H9 (cell line): ENCODE data around the gene MRPL23. TPM values are rescaled to one million over a fixed set of nuclear protein-coding genes. Genes with fewer than 3 reads are reported as not detected.

ENCODE experiments used
- DNase-seq: peaks from one replicate; pipeline ENCODE4 v3.0.0-alpha.2; 2017
- H2AFZ ChIP-seq: one replicate; pipeline ENCODE4 v1.6.1; 2013; ENCODE audit warnings: mild to moderate bottlenecking, low read length, control low read depth, moderate library complexity
- H2AK5ac ChIP-seq: 2 replicates; pipeline ENCODE4 v1.6.1; 2013; ENCODE audit warnings: low read length, control low read depth, mixed read lengths; ENCODE audit not compliant: insufficient read length
- H2BK120ac ChIP-seq: one replicate; pipeline ENCODE4 v1.6.1; 2013; ENCODE audit warnings: low read depth, mild to moderate bottlenecking, low read length, control low read depth, inconsistent platforms; ENCODE audit not compliant: poor library complexity, severe bottlenecking
- H2BK12ac ChIP-seq: 2 replicates; pipeline ENCODE4 v1.6.1; 2013; ENCODE audit warnings: low read length, control low read depth, mixed read lengths, low read depth; ENCODE audit not compliant: insufficient read length
- H2BK15ac ChIP-seq: 2 replicates; pipeline ENCODE4 v1.6.1; 2013; ENCODE audit warnings: low read depth, low read length, control low read depth
- H2BK20ac ChIP-seq: one replicate; pipeline ENCODE4 v1.6.1; 2013; ENCODE audit warnings: low read depth, mild to moderate bottlenecking, low read length, control low read depth, inconsistent platforms; ENCODE audit not compliant: poor library complexity, severe bottlenecking
- H2BK5ac ChIP-seq: 2 replicates; pipeline ENCODE4 v1.6.1; 2013; ENCODE audit warnings: low read length, control low read depth, mixed read lengths; ENCODE audit not compliant: insufficient read length
- H3K14ac ChIP-seq: 2 replicates; pipeline ENCODE4 v1.6.1; 2013; ENCODE audit warnings: low read length, control low read depth; ENCODE audit not compliant: insufficient read depth
- H3K18ac ChIP-seq: 2 replicates; pipeline ENCODE4 v1.6.1; 2013; ENCODE audit warnings: low read depth, mild to moderate bottlenecking, mixed read lengths, low read length, control low read depth; ENCODE audit not compliant: insufficient read length
- H3K23ac ChIP-seq: 2 replicates; pipeline ENCODE4 v1.6.1; 2013; ENCODE audit warnings: low read length, control low read depth, mixed read lengths, low read depth; ENCODE audit not compliant: insufficient read length
- H3K23me2 ChIP-seq: 2 replicates; pipeline ENCODE4 v1.6.1; 2013; ENCODE audit warnings: low read depth, mild to moderate bottlenecking, mixed read lengths, low read length, control low read depth; ENCODE audit not compliant: insufficient read length, poor library complexity, severe bottlenecking
- H3K27ac ChIP-seq: 2 replicates; pipeline ENCODE4 v1.5.1; 2013; ENCODE audit warnings: low read length, control low read depth, mixed read lengths, low read depth; ENCODE audit not compliant: insufficient read length
- H3K27me3 ChIP-seq: 2 replicates; pipeline ENCODE4 v1.6.1; 2013; ENCODE audit warnings: low read length, control low read depth, inconsistent platforms; ENCODE audit not compliant: insufficient read depth
- H3K4ac ChIP-seq: 2 replicates; pipeline ENCODE4 v1.6.1; 2013; ENCODE audit warnings: low read depth, mild to moderate bottlenecking, control low read depth, inconsistent platforms, low read length, moderate library complexity
- H3K4me1 ChIP-seq: 2 replicates; pipeline ENCODE4 v1.6.1; 2013; ENCODE audit warnings: low read length, control low read depth, inconsistent platforms; ENCODE audit not compliant: insufficient read depth
- H3K4me2 ChIP-seq: 2 replicates; pipeline ENCODE4 v1.6.1; 2013; ENCODE audit warnings: low read length, control low read depth, mixed read lengths; ENCODE audit not compliant: insufficient read length, insufficient read depth
- H3K56ac ChIP-seq: 2 replicates; pipeline ENCODE4 v1.6.1; 2013; ENCODE audit warnings: low read depth, mild to moderate bottlenecking, mixed read lengths, low read length, control low read depth; ENCODE audit not compliant: insufficient read length
- H3K79me1 ChIP-seq: 2 replicates; pipeline ENCODE4 v1.6.1; 2013; ENCODE audit warnings: low read depth, mild to moderate bottlenecking, moderate library complexity, low read length, control low read depth, inconsistent platforms; ENCODE audit not compliant: insufficient read depth, poor library complexity, severe bottlenecking
- H3K79me2 ChIP-seq: 2 replicates; pipeline ENCODE4 v1.6.1; 2013; ENCODE audit warnings: low read length, control low read depth, inconsistent platforms; ENCODE audit not compliant: insufficient read depth
- H3K9ac ChIP-seq: 2 replicates; pipeline ENCODE4 v1.6.1; 2013; ENCODE audit warnings: low read length, control low read depth, mixed read lengths; ENCODE audit not compliant: insufficient read length; ENCODE audit errors: extremely low read depth
- H3K9me3 ChIP-seq: one replicate; pipeline ENCODE4 v1.6.1; 2013; ENCODE audit warnings: low read depth, low read length, inconsistent platforms; ENCODE audit not compliant: control insufficient read depth
- H3T11ph ChIP-seq: one replicate; pipeline ENCODE4 v1.6.1; 2013; ENCODE audit warnings: mild to moderate bottlenecking, low read length, control low read depth, inconsistent platforms
- H4K20me1 ChIP-seq: one replicate; pipeline ENCODE4 v1.6.1; 2013; ENCODE audit not compliant: control insufficient read depth, insufficient read length, insufficient read depth
- H4K5ac ChIP-seq: 2 replicates; pipeline ENCODE4 v1.6.1; 2013; ENCODE audit warnings: low read depth, mild to moderate bottlenecking, mixed read lengths, low read length, control low read depth; ENCODE audit not compliant: insufficient read length
- H4K8ac ChIP-seq: replicated peaks from 2 replicates; pipeline ENCODE4 v1.6.1; 2013; ENCODE audit warnings: low read length, control low read depth, mixed read lengths, low read depth; ENCODE audit not compliant: insufficient read length
- H4K91ac ChIP-seq: 2 replicates; pipeline ENCODE4 v1.6.1; 2013; ENCODE audit warnings: low read depth, mild to moderate bottlenecking, moderate library complexity, mixed read lengths, low read length, control low read depth; ENCODE audit not compliant: insufficient read length
- H3K27ac Mint-ChIP-seq, 3 experiments: 2 replicates in 2 of 3; 3 replicates in 1 of 3; pipeline ENCODE4 v1.8.0; 2020 to 2021; ENCODE audit warnings: mixed read lengths in 3 of 3, mild to moderate bottlenecking in 1 of 3, moderate library complexity in 1 of 3
- H3K27me3 Mint-ChIP-seq: 2 replicates; pipeline ENCODE4 v1.8.0; 2021; ENCODE audit warnings: low read depth, mild to moderate bottlenecking, moderate library complexity, mixed read lengths
- H3K36me3 Mint-ChIP-seq, 3 experiments: 2 replicates in 2 of 3; 3 replicates in 1 of 3; pipeline ENCODE4 v1.8.0; 2020 to 2021; ENCODE audit warnings: low read depth in 3 of 3, mixed read lengths in 3 of 3; ENCODE audit not compliant: insufficient read depth in 1 of 3
- H3K4me1 Mint-ChIP-seq, 2 experiments: 2 replicates each; pipeline ENCODE4 v1.8.0; 2020; ENCODE audit warnings: mixed read lengths in 2 of 2
- H3K4me3 Mint-ChIP-seq, 2 experiments: 2 replicates in 1 of 2; 3 replicates in 1 of 2; pipeline ENCODE4 v1.8.0; 2020 to 2021; ENCODE audit warnings: mild to moderate bottlenecking in 2 of 2, mixed read lengths in 2 of 2, moderate library complexity in 1 of 2
- H3K9me3 Mint-ChIP-seq, 2 experiments: 2 replicates in 1 of 2; 3 replicates in 1 of 2; pipeline ENCODE4 v1.8.0; 2020; ENCODE audit warnings: mild to moderate bottlenecking in 2 of 2, mixed read lengths in 2 of 2, moderate library complexity in 1 of 2
- WGBS: extraction: QIAGEN DNeasy Blood & Tissue Kit; methylation state at CpG from one replicate; pipeline ENCODE4 v1.1.7; 2013; ENCODE audit warnings: missing lambda C conversion rate, low lambda C conversion rate, mixed read lengths; ENCODE audit not compliant: insufficient read length; ENCODE audit errors: extremely low coverage; 5-methylcytosine and 5-hydroxymethylcytosine counted together
- total RNA-seq: library from RNA; stranded (reverse); gene quantifications from 2 replicates; pipeline ENCODE4 v1.2.1, GENCODE V29; 2021
- TF ChIP-seq, protein P1 (sequence below): fragments of 200-600 bp; sonication (generic); conservative IDR thresholded peaks from 3 replicates; pipeline ENCODE4 v1.8.0; 2021; ENCODE audit warnings: antibody characterized with exemption, mild to moderate bottlenecking

Gene MRPL23
- total RNA-seq, 1 experiment from 2014 or later = 67.3 TPM

GRCh38 chr11:1925373-1926155 is 21.6 kb upstream of the MRPL23 start:
- H4K20me1 ChIP-seq = no peaks in the 10 kb centered on the region
- no peaks in the 10 kb centered on the region for H3K4me1 ChIP-seq
- no peak overlapping the region for H3K27ac ChIP-seq
- no peak overlapping the region; the same call in 1 of the 2 replicates for H3K14ac ChIP-seq
- TF ChIP-seq, protein P1, sequence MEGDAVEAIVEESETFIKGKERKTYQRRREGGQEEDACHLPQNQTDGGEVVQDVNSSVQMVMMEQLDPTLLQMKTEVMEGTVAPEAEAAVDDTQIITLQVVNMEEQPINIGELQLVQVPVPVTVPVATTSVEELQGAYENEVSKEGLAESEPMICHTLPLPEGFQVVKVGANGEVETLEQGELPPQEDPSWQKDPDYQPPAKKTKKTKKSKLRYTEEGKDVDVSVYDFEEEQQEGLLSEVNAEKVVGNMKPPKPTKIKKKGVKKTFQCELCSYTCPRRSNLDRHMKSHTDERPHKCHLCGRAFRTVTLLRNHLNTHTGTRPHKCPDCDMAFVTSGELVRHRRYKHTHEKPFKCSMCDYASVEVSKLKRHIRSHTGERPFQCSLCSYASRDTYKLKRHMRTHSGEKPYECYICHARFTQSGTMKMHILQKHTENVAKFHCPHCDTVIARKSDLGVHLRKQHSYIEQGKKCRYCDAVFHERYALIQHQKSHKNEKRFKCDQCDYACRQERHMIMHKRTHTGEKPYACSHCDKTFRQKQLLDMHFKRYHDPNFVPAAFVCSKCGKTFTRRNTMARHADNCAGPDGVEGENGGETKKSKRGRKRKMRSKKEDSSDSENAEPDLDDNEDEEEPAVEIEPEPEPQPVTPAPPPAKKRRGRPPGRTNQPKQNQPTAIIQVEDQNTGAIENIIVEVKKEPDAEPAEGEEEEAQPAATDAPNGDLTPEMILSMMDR = no peak
- no peaks in the 10 kb centered on the region for H3K79me2 ChIP-seq
- no peak overlapping the region for H2BK120ac ChIP-seq
- H3K9ac ChIP-seq = no peak overlapping the region
- DNase-seq = no peak
- no peak overlapping the region for H3K23ac ChIP-seq
- H2BK12ac ChIP-seq = no peak overlapping the region
- Mint-ChIP-seq H3K4me3 (no peak overlapping the region), H3K27ac (no peak overlapping the region), H3K9me3 (no peaks in the 10 kb centered on the region), H3K4me1 (peaks cover 3 to 4% of the 10 kb centered on the region in 2 experiments; a peak in 3 of 4 replicates), H3K36me3 (no peaks in the 10 kb centered on the region), H3K27me3 (peaks cover 16% of the 10 kb centered on the region)
- H2BK20ac ChIP-seq = no peak overlapping the region
- H4K8ac ChIP-seq = no peak overlapping the region
- no CpG with 5 or more reads among the region's 23 CpGs for WGBS
- H3K79me1 ChIP-seq = no peaks in the 10 kb centered on the region
- H4K5ac ChIP-seq = no peak overlapping the region
- H3K9me3 ChIP-seq = no peaks in the 10 kb centered on the region
- H2BK5ac ChIP-seq = no peak overlapping the region
- no peak overlapping the region for H4K91ac ChIP-seq
- no peak overlapping the region for H3K18ac ChIP-seq
- H3K23me2 ChIP-seq = peaks cover 3% of the 10 kb centered on the region
- no peak overlapping the region for H3K4ac ChIP-seq
- H3K27me3 ChIP-seq = no peaks in the 10 kb centered on the region
- no peak overlapping the region for H2BK15ac ChIP-seq
- no peak overlapping the region for H3K56ac ChIP-seq
- no peak overlapping the region for H3K4me2 ChIP-seq
- H3T11ph ChIP-seq = no peak overlapping the region
- no peak overlapping the region for H2AFZ ChIP-seq
- no peak overlapping the region for H2AK5ac ChIP-seq
